ENCODE results near the gene KREMEN1. TPM values are rescaled to one million over a fixed set of nuclear protein-coding genes. Genes with fewer than 3 reads are reported as not detected.

The KREMEN1 gene
- total RNA-seq, 1 experiment from 2014 or later: 5.8 TPM

GRCh38 chr22:29200901-29201300 is 128.1 kb downstream of the KREMEN1 start (continued):
- no peak for TF ChIP-seq ESRRA (CRISPR knock-in tag; IDR thresholded peaks at IDR 0.05; ENCODE audit: borderline replicate concordance)
- TF ChIP-seq TP53 (CRISPR knock-in tag; IDR thresholded peaks at IDR 0.05): no peak

GRCh38 chr22:29201782-29202181 is 128.9 kb downstream of the KREMEN1 start:
- TF ChIP-seq SOX15 (CRISPR knock-in tag; IDR thresholded peaks at IDR 0.05) (no peak), ZNF232 (CRISPR knock-in tag; IDR thresholded peaks at IDR 0.05) (no peak), TP53 (CRISPR knock-in tag; IDR thresholded peaks at IDR 0.05) (no peak), ZNF423 (CRISPR knock-in tag; IDR thresholded peaks at IDR 0.05) (no peak), GABPB1 (CRISPR knock-in tag; IDR thresholded peaks at IDR 0.05) (no peak), MAX (CRISPR knock-in tag; IDR thresholded peaks at IDR 0.05) (no peak), FOXJ3 (CRISPR knock-in tag; IDR thresholded peaks at IDR 0.05; ENCODE audit: borderline replicate concordance) (no peak), EMX1 (CRISPR knock-in tag; IDR thresholded peaks at IDR 0.05) (no peak), ATF6 (CRISPR knock-in tag; IDR thresholded peaks at IDR 0.05) (no peak), AR (CRISPR knock-in tag; IDR thresholded peaks at IDR 0.05) (no peak)
- ATAC-seq: no peak
- DNase-seq (ENCODE audit: low spot score): no peak
- POLR2A ChIA-PET: no interaction called here
- Mint-ChIP-seq H3K4me3 (no peak overlapping the region), H3K9me3 (peaks cover 5% of the 10 kb centered on the region), H3K36me3 (no peaks in the 10 kb centered on the region), H3K27ac (no peak overlapping the region), H3K27me3 (ENCODE audit: low read depth) (peaks cover 9% of the 10 kb centered on the region), H3K4me1 (peaks cover 11% of the 10 kb centered on the region)
- CTCF ChIA-PET: interaction anchor here (1.0 to 9.4 kb wide), 6 partner anchors 12 to 1531 kb away, joined by 3 to 171 read pairs (median 6); no protein-coding TSS in a partner anchor

GRCh38 chr22:29202212-29203192 is 129.7 kb downstream of the KREMEN1 start:
- POLR2A ChIA-PET: no interaction called here
- ATAC-seq (peak; percentile 49), DNase-seq (ENCODE audit: low spot score) (peak; percentile 59)
- CTCF ChIA-PET: interaction anchor here (0.5 to 9.4 kb wide), 25 partner anchors 8 to 1532 kb away, joined by 3 to 171 read pairs (median 4); no protein-coding TSS in a partner anchor
- H3K4me3 Mint-ChIP-seq: no peak overlapping the region
- peaks cover 9% of the 10 kb centered on the region for H3K27me3 Mint-ChIP-seq (ENCODE audit: low read depth)
- H3K4me1 Mint-ChIP-seq: peaks cover 13% of the 10 kb centered on the region
- peaks cover 5% of the 10 kb centered on the region for H3K9me3 Mint-ChIP-seq
- no peak overlapping the region for H3K27ac Mint-ChIP-seq
- no peaks in the 10 kb centered on the region for H3K36me3 Mint-ChIP-seq
- TF ChIP-seq FOXP4 (CRISPR knock-in tag; IDR thresholded peaks at IDR 0.05): no peak
- no peak for TF ChIP-seq ATF2 (CRISPR knock-in tag; IDR thresholded peaks at IDR 0.05; ENCODE audit: borderline replicate concordance, low read depth)
- TF ChIP-seq NFATC4 (CRISPR knock-in tag; IDR thresholded peaks at IDR 0.05): no peak
- TF ChIP-seq NR1H2 (CRISPR knock-in tag; IDR thresholded peaks at IDR 0.05): no peak
- no peak for TF ChIP-seq TEAD4 (CRISPR knock-in tag; IDR thresholded peaks at IDR 0.05)
- TF ChIP-seq CDX4 (CRISPR knock-in tag; IDR thresholded peaks at IDR 0.05; ENCODE audit: borderline replicate concordance): no peak
- no peak for TF ChIP-seq FOXK1 (CRISPR knock-in tag; IDR thresholded peaks at IDR 0.05)
- TF ChIP-seq FOXJ3 (CRISPR knock-in tag; IDR thresholded peaks at IDR 0.05; ENCODE audit: borderline replicate concordance): no peak
- no peak for TF ChIP-seq E2F4 (CRISPR knock-in tag; IDR thresholded peaks at IDR 0.05; ENCODE audit: borderline replicate concordance, low read depth)

Measured in WTC11 (cell line).